ENCODE data around the gene ZNF565. TPM values are rescaled to one million over a fixed set of nuclear protein-coding genes. Genes with fewer than 3 reads are reported as not detected.
"Not testable (repeated sequence)": the region's sequence is repeated elsewhere in the genome, so short reads cannot be mapped to it uniquely, and the experiment has no call there.

ZNF565 gene
- total RNA-seq, 1 experiment from 2014 or later: 3.0 TPM

GRCh38 chr19:36183245-36183628 is 31.2 kb downstream of the ZNF565 start:
- TF ChIP-seq CTCF (conservative IDR thresholded peaks at IDR 0.05; ENCODE audit: low read depth, low read length): no peak
- no peak for TF ChIP-seq EZH2 (IDR thresholded peaks at IDR 0.05; ENCODE audit: low read length, unreplicated experiment)
- TF ChIP-seq EZH2phosphoT487 (IDR thresholded peaks at IDR 0.05; ENCODE audit: borderline replicate concordance, low read length): no peak
- no peak for ATAC-seq

GRCh38 chr19:36182612-36183244 is 31.7 kb downstream of the ZNF565 start:
- no peak overlapping the region for H3K9ac ChIP-seq (ENCODE audit: low read length)
- H3K4me1 ChIP-seq (ENCODE audit: insufficient read depth, low read length): no peaks in the 10 kb centered on the region
- no peaks in the 10 kb centered on the region for H3K36me3 ChIP-seq (ENCODE audit: low read depth, low read length)
- no peaks in the 10 kb centered on the region for H3F3A ChIP-seq (ENCODE audit: low read length, unreplicated experiment)
- no peak overlapping the region for H3K27ac ChIP-seq (ENCODE audit: low read length)
- no peaks in the 10 kb centered on the region for H3K9me3 ChIP-seq (ENCODE audit: low read length)
- H3K4me3 ChIP-seq (ENCODE audit: low read length): no peak overlapping the region
- intact Hi-C loops (cut with micrococcal nuclease): no loop called here
- DNase-seq: peak; percentile 12
- no peak for ATAC-seq
- H4K20me1 ChIP-seq (ENCODE audit: low read length): no peaks in the 10 kb centered on the region
- no peak overlapping the region for H2AFZ ChIP-seq (ENCODE audit: low read length)
- ChIA-PET CTCF (no interaction called here), POLR2A (ENCODE audit: unreplicated experiment) (no interaction called here)
- no peaks in the 10 kb centered on the region for H3K9me2 ChIP-seq (replicated peaks; ENCODE audit: low read length)
- no peak overlapping the region for H3K4me2 ChIP-seq (ENCODE audit: low read length)
- H3K27me3 ChIP-seq (ENCODE audit: low read length): no peaks in the 10 kb centered on the region
- no TSS peak for BruUV-seq (replicated peaks)
- TF ChIP-seq EZH2phosphoT487 (IDR thresholded peaks at IDR 0.05; ENCODE audit: borderline replicate concordance, low read length) (no peak), EZH2 (IDR thresholded peaks at IDR 0.05; ENCODE audit: low read length, unreplicated experiment) (no peak), CTCF (conservative IDR thresholded peaks at IDR 0.05; ENCODE audit: low read depth, low read length) (no peak)
- no peaks in the 10 kb centered on the region for H3K79me2 ChIP-seq (ENCODE audit: low read length)

More at GRCh38 chr19:36183245-36183628, 31.2 kb downstream of the ZNF565 start:
- no peak overlapping the region for H3K4me2 ChIP-seq (ENCODE audit: low read length)
- H3K27ac ChIP-seq (ENCODE audit: low read length): no peak overlapping the region
- ChIA-PET POLR2A (ENCODE audit: unreplicated experiment) (no interaction called here), CTCF (no interaction called here)
- H3K4me3 ChIP-seq (ENCODE audit: low read length): no peak overlapping the region
- no peaks in the 10 kb centered on the region for H3K27me3 ChIP-seq (ENCODE audit: low read length)
- no peaks in the 10 kb centered on the region for H3K36me3 ChIP-seq (ENCODE audit: low read depth, low read length)
- no peak for DNase-seq
- H3K79me2 ChIP-seq (ENCODE audit: low read length): no peaks in the 10 kb centered on the region
- no peaks in the 10 kb centered on the region for H3F3A ChIP-seq (ENCODE audit: low read length, unreplicated experiment)
- H3K9me2 ChIP-seq (replicated peaks; ENCODE audit: low read length): no peaks in the 10 kb centered on the region
- no peaks in the 10 kb centered on the region for H3K4me1 ChIP-seq (ENCODE audit: insufficient read depth, low read length)
- no peaks in the 10 kb centered on the region for H4K20me1 ChIP-seq (ENCODE audit: low read length)
- no peak overlapping the region for H2AFZ ChIP-seq (ENCODE audit: low read length)
- no TSS peak for BruUV-seq (replicated peaks)
- intact Hi-C loops (cut with micrococcal nuclease): no loop called here
- H3K9ac ChIP-seq (ENCODE audit: low read length): no peak overlapping the region
- H3K9me3 ChIP-seq (ENCODE audit: low read length): no peaks in the 10 kb centered on the region

- H3K79me2 ChIP-seq (ENCODE audit: low read length); DNase-seq; H3K27me3 ChIP-seq (ENCODE audit: low read length); H3K36me3 ChIP-seq (ENCODE audit: low read depth, low read length); H3K4me2 ChIP-seq (ENCODE audit: low read length); BruUV-seq (replicated peaks); H3F3A ChIP-seq (ENCODE audit: low read length, unreplicated experiment); H3K4me3 ChIP-seq (ENCODE audit: low read length); H3K9me3 ChIP-seq (ENCODE audit: low read length); intact Hi-C loops (cut with micrococcal nuclease); ATAC-seq; H3K4me1 ChIP-seq (ENCODE audit: insufficient read depth, low read length); H3K9ac ChIP-seq (ENCODE audit: low read length); POLR2A ChIA-PET (ENCODE audit: unreplicated experiment); H3K27ac ChIP-seq (ENCODE audit: low read length); H2AFZ ChIP-seq (ENCODE audit: low read length); H4K20me1 ChIP-seq (ENCODE audit: low read length); CTCF ChIA-PET; H3K9me2 ChIP-seq (replicated peaks; ENCODE audit: low read length): not testable (repeated sequence)
Observed at GRCh38 chr19:36179077-36179476, 35.4 kb downstream of the ZNF565 start.

- POLR2A ChIA-PET (ENCODE audit: unreplicated experiment); H3K36me3 ChIP-seq (ENCODE audit: low read depth, low read length); H3K4me3 ChIP-seq (ENCODE audit: low read length); DNase-seq; H3K79me2 ChIP-seq (ENCODE audit: low read length); intact Hi-C loops (cut with micrococcal nuclease); H3K9me2 ChIP-seq (replicated peaks; ENCODE audit: low read length); H3F3A ChIP-seq (ENCODE audit: low read length, unreplicated experiment); H3K9me3 ChIP-seq (ENCODE audit: low read length); H3K9ac ChIP-seq (ENCODE audit: low read length); H2AFZ ChIP-seq (ENCODE audit: low read length); ATAC-seq; H3K27ac ChIP-seq (ENCODE audit: low read length); BruUV-seq (replicated peaks); H3K4me2 ChIP-seq (ENCODE audit: low read length); H3K4me1 ChIP-seq (ENCODE audit: insufficient read depth, low read length); H3K27me3 ChIP-seq (ENCODE audit: low read length); H4K20me1 ChIP-seq (ENCODE audit: low read length): not testable (repeated sequence)
- CTCF ChIA-PET: interaction anchor here (0.6 kb wide), 1 partner anchor 48 kb away, joined by 8 read pairs; no protein-coding TSS in a partner anchor
Observed at GRCh38 chr19:36173846-36174245, 40.6 kb downstream of the ZNF565 start.

All from PC-3 (cell line).